A549 (cell line): ENCODE results near the gene PARD6B. TPM values are rescaled to one million over a fixed set of nuclear protein-coding genes. Genes with fewer than 3 reads are reported as not detected.
"Not testable (repeated sequence)": the region's sequence is repeated elsewhere in the genome, so short reads cannot be mapped to it uniquely, and the experiment has no call there.

ENCODE experiments used
- ATAC-seq, 2 experiments: fragments of 200-7000 bp in 1 of 2; fragments of >200 bp in 1 of 2; cut with Nextera tagmentation in 1 of 2; cut with Tn5 transposase in 1 of 2; 3 replicates each; pipeline versions ENCODE4 v1.8.0 to v1.9.1; 2018 to 2020; ENCODE audit warnings: mild to moderate bottlenecking in 1 of 2, moderate library complexity in 1 of 2
- CTCF ChIA-PET: fragments of 300-600 bp; sonication (Branson Sonifier 250); formaldehyde crosslinking; extraction: SDS; loops from one replicate; lab custom pipeline; 2021; ENCODE audit warnings: antibody characterized with exemption, inconsistent platforms; lab: Yijun Ruan, JAX
- POLR2A ChIA-PET: fragments of 350-600 bp; formaldehyde crosslinking; extraction: SDS; loops from one replicate; lab custom pipeline; 2021; ENCODE audit warnings: antibody characterized with exemption, inconsistent platforms; lab: Yijun Ruan, JAX
- DNase-seq, 2 experiments: peaks; one replicate each; pipeline versions ENCODE4 v3.0.0 to v3.0.0-alpha.2; 2011 to 2016; ENCODE audit warnings: low read depth in 1 of 2, low spot score in 1 of 2
- FAIRE-seq: peaks from 2 replicates; lab custom pipeline; 2011; peaks lifted over from hg19 to GRCh38; lab: Jason Lieb, UNC
- H3K27ac ChIP-seq, 2 experiments: fragments of >200 bp; sonication (Bioruptor Twin); formaldehyde crosslinking; 3 replicates each; pipeline ENCODE4 v1.5.1; 2016 to 2017
- H3K4me1 ChIP-seq: fragments of >200 bp; sonication (Bioruptor Twin); formaldehyde crosslinking; 3 replicates; pipeline ENCODE4 v1.6.1; 2016
- H3K4me2 ChIP-seq: fragments of >200 bp; sonication (Bioruptor Twin); formaldehyde crosslinking; 3 replicates; pipeline ENCODE4 v1.6.1; 2016
- H3K4me3 ChIP-seq: fragments of >200 bp; sonication (Bioruptor Twin); formaldehyde crosslinking; 3 replicates; pipeline ENCODE4 v1.5.1; 2016
- H3K9me3 ChIP-seq: fragments of >200 bp; sonication (Bioruptor Twin); formaldehyde crosslinking; 3 replicates; pipeline ENCODE4 v1.6.1; 2016
- EHMT2 ChIP-seq: fragments of 200-600 bp; sonication (generic); IDR thresholded peaks from 2 replicates; pipeline ENCODE4 v1.6.1; 2016; ENCODE audit warnings: antibody characterized with exemption, low read depth, mild to moderate bottlenecking, moderate library complexity
- ESRRA ChIP-seq: fragments of 150-350 bp; IDR thresholded peaks from 2 replicates; pipeline ENCODE4 v1.6.1; 2014; ENCODE audit warnings: mild to moderate bottlenecking, low read length, borderline replicate concordance
- FOSB ChIP-seq: fragments of 250-450 bp; sonication (Bioruptor Pico); IDR thresholded peaks from 2 replicates; pipeline ENCODE4 v1.5.0; 2020; ENCODE audit warnings: mild to moderate bottlenecking, moderate library complexity
- FOSL2 ChIP-seq, 2 experiments: fragments of 450-650 bp in 1 of 2; fragments of >200 bp in 1 of 2; sonication (Bioruptor Twin) in 1 of 2; formaldehyde crosslinking; IDR thresholded peaks; 2 replicates each; pipeline versions ENCODE4 v1.5.0 to v1.6.1; 2016 to 2020; ENCODE audit warnings: mild to moderate bottlenecking in 1 of 2, moderate library complexity in 1 of 2
- FOXS1 ChIP-seq: fragments of 250-450 bp; sonication (Bioruptor Pico); IDR thresholded peaks from 2 replicates; pipeline ENCODE4 v1.5.0; 2020; ENCODE audit warnings: mild to moderate bottlenecking, moderate library complexity
- HOXA7 ChIP-seq: fragments of 250-450 bp; sonication (Bioruptor Pico); IDR thresholded peaks from 2 replicates; pipeline ENCODE4 v1.5.0; 2020; ENCODE audit warnings: mild to moderate bottlenecking, moderate library complexity
- JUN ChIP-seq, 2 experiments: fragments of >200 bp; sonication (Bioruptor Twin); formaldehyde crosslinking; IDR thresholded peaks; 2 replicates in 1 of 2; 3 replicates in 1 of 2; pipeline ENCODE4 v1.6.1; 2016 to 2017
- KDM1A ChIP-seq: fragments of 200-600 bp; sonication (generic); IDR thresholded peaks from 2 replicates; pipeline ENCODE4 v1.6.1; 2016; ENCODE audit warnings: low read depth, mild to moderate bottlenecking
- MAFK ChIP-seq: fragments of 450-650 bp; IDR thresholded peaks from 2 replicates; pipeline ENCODE4 v1.6.1; 2014; ENCODE audit not compliant: partially characterized antibody
- NPAS2 ChIP-seq: fragments of 250-450 bp; sonication (Bioruptor Pico); IDR thresholded peaks from 2 replicates; pipeline ENCODE4 v1.8.0; 2022; ENCODE audit warnings: mild to moderate bottlenecking, moderate library complexity, borderline replicate concordance
- ZC3H11A ChIP-seq: fragments of 450-650 bp; IDR thresholded peaks from 2 replicates; pipeline ENCODE4 v1.6.1; 2014; ENCODE audit warnings: antibody characterized with exemption, mild to moderate bottlenecking
- ZNF302 ChIP-seq: fragments of 250-450 bp; sonication (Bioruptor Pico); IDR thresholded peaks from 2 replicates; pipeline ENCODE4 v1.9.0; 2021; ENCODE audit warnings: inconsistent platforms, mild to moderate bottlenecking, moderate library complexity
- ZSCAN20 ChIP-seq: fragments of 250-450 bp; sonication (Bioruptor Pico); IDR thresholded peaks from 2 replicates; pipeline ENCODE4 v1.8.0; 2022; ENCODE audit warnings: mild to moderate bottlenecking, moderate library complexity
- WGBS: methylation state at CpG from one replicate; pipeline ENCODE4 v1.1.6; 2017; ENCODE audit errors: missing lambda C conversion rate; 5-methylcytosine and 5-hydroxymethylcytosine counted together
- polyA plus RNA-seq, 4 experiments: library from polyadenylated mRNA; depleted of rRNA in 3 of 4; stranded (reverse); fragments of >200 nt; fragmentation: RNase III in 1 of 4; extraction: RNeasy Plus Mini Kit Qiagen cat#74134 plus additional on column Dnase treatment in 1 of 4; gene quantifications; 2 replicates in 3 of 4; 3 replicates in 1 of 4; pipeline ENCODE4 v1.2.3, GENCODE V29; 2011 to 2017
- TF ChIP-seq, protein P1 (sequence below): IDR thresholded peaks from 2 replicates; pipeline ENCODE4 v1.6.1; 2012
- TF ChIP-seq, protein P2 (sequence below): IDR thresholded peaks from 2 replicates; pipeline ENCODE4 v1.6.1; 2012; ENCODE audit warnings: low read depth, borderline replicate concordance
- TF ChIP-seq, protein P3 (sequence below): fragments of 200-600 bp; sonication (generic); IDR thresholded peaks from 2 replicates; pipeline ENCODE4 v1.6.1; 2016; ENCODE audit warnings: antibody characterized with exemption, mild to moderate bottlenecking, moderate library complexity

The PARD6B gene
- polyA plus RNA-seq, 2 of the 4 experiments (the other 2 are of a cell fraction), result 3.1 to 6.4 TPM

DNA sequence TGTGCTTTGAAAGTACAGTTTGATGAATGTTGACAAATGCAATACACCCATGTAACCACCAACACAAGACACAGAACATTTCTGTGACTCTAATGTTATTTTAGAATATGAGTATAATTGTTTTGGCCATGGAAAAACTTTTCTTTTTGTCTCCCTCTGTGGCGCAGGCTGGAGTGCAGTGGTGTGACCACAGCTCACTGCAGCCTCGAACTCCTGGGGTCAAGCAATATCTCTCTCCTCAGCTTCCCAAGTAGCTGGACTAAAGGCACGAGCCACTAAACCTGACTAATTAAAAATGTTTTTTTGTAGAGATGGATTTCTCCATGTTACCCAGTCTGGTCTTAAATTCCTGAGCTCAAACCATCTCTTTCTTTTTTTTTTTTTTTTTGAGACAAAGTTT is 43.1 kb downstream of the PARD6B start (continued):
- TF ChIP-seq, protein P1, sequence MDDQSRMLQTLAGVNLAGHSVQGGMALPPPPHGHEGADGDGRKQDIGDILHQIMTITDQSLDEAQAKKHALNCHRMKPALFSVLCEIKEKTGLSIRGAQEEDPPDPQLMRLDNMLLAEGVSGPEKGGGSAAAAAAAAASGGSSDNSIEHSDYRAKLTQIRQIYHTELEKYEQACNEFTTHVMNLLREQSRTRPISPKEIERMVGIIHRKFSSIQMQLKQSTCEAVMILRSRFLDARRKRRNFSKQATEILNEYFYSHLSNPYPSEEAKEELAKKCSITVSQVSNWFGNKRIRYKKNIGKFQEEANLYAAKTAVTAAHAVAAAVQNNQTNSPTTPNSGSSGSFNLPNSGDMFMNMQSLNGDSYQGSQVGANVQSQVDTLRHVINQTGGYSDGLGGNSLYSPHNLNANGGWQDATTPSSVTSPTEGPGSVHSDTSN, result no peak
- TF ChIP-seq KDM1A, result no peak

DNA sequence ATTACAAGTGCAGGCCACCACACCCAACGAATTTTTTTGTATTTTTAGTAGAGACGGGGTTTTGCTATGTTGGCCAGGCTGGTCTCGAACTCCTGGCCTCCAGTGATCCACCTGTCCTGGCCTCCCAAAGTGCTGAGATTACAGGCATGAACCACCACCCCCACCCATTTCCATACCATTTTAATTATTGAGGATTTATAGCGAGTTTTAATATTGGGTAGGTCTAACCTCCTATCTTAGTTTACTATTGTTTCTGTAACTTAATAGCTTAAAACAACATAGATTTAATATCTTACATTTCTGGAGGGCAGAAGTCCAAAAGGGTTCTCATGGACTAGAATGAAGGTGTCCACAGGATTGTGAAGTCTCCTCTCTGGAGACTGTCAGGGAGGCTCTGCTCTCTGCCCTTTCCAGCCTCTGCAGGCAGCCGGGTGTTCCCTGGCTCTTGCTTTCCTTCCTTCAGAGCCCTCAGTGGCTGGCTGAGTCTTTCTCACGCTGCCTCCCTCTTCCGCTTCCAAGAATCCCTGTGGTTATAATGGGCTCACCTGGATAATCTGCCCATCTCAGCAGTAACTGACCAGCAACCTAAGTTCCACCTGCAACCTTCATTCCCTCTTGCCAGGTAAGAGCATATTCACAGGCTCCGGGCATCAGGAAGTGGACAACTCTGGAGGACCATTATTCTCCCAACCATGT is 44.9 kb downstream of the PARD6B start:
- POLR2A ChIA-PET, result no interaction called here

DNA sequence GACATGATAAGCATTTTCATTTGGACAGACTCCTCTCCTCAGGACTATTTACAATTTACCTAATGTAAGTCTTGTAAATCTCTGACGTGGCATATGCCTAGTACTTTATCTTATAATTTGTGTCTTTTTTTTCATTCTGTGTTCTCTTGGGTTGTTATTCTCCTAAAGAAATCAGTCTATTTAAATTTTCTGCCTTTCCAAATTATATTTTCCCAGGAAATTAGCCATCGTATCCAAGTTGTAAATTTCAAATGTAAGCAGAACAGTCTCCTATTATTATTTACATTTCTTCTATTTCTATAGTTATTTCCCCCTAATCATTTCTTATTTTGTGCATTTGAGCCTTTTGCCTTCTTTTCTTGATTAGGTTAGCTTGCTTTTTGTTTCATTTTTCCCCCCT is 46.0 kb downstream of the PARD6B start:
- Histone ChIP-seq H3K4me2 (no peak overlapping the region), H3K27ac (no peak overlapping the region), H3K4me1 (peaks cover 14% of the 10 kb centered on the region; the same call in 1 of the 3 replicates), H3K4me3 (no peak overlapping the region), H3K9me3 (no peaks in the 10 kb centered on the region)
- ChIA-PET CTCF (interaction anchor here (1.2 to 5.3 kb wide), 3 partner anchors 11 to 152 kb away, joined by 3 to 24 read pairs (median 3); no protein-coding TSS in a partner anchor), POLR2A (no interaction called here)
- WGBS, result 65% methylated on average over 2 of the region's 2 CpGs
- ATAC-seq (no peak), DNase-seq (no peak), FAIRE-seq (no peak)
- TF ChIP-seq, protein P2, sequence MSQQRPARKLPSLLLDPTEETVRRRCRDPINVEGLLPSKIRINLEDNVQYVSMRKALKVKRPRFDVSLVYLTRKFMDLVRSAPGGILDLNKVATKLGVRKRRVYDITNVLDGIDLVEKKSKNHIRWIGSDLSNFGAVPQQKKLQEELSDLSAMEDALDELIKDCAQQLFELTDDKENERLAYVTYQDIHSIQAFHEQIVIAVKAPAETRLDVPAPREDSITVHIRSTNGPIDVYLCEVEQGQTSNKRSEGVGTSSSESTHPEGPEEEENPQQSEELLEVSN, result no peak
- TF ChIP-seq FOSB (CRISPR knock-in tag), result no peak
- no peak for TF ChIP-seq HOXA7 (CRISPR knock-in tag)
- TF ChIP-seq, protein P1, result no peak
- TF ChIP-seq FOSL2 (IDR thresholded peaks at IDR 0.05), result no peak
- no peak for TF ChIP-seq FOSL2 (CRISPR knock-in tag; IDR thresholded peaks at IDR 0.05)
- no peak for TF ChIP-seq KDM1A
- no peak for TF ChIP-seq EHMT2
- TF ChIP-seq ZC3H11A, result no peak
- no peak for TF ChIP-seq JUN (IDR thresholded peaks at IDR 0.05)
- no peak for TF ChIP-seq NPAS2 (CRISPR knock-in tag)
- TF ChIP-seq ZNF302 (CRISPR knock-in tag), result no peak
- TF ChIP-seq FOXS1, result no peak
- TF ChIP-seq, protein P3, sequence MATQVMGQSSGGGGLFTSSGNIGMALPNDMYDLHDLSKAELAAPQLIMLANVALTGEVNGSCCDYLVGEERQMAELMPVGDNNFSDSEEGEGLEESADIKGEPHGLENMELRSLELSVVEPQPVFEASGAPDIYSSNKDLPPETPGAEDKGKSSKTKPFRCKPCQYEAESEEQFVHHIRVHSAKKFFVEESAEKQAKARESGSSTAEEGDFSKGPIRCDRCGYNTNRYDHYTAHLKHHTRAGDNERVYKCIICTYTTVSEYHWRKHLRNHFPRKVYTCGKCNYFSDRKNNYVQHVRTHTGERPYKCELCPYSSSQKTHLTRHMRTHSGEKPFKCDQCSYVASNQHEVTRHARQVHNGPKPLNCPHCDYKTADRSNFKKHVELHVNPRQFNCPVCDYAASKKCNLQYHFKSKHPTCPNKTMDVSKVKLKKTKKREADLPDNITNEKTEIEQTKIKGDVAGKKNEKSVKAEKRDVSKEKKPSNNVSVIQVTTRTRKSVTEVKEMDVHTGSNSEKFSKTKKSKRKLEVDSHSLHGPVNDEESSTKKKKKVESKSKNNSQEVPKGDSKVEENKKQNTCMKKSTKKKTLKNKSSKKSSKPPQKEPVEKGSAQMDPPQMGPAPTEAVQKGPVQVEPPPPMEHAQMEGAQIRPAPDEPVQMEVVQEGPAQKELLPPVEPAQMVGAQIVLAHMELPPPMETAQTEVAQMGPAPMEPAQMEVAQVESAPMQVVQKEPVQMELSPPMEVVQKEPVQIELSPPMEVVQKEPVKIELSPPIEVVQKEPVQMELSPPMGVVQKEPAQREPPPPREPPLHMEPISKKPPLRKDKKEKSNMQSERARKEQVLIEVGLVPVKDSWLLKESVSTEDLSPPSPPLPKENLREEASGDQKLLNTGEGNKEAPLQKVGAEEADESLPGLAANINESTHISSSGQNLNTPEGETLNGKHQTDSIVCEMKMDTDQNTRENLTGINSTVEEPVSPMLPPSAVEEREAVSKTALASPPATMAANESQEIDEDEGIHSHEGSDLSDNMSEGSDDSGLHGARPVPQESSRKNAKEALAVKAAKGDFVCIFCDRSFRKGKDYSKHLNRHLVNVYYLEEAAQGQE, result no peak
- no peak for TF ChIP-seq ESRRA

More for the DNA sequence above, 44.9 kb downstream of the PARD6B start:
- CTCF ChIA-PET, result interaction anchor here (0.8 to 5.3 kb wide), 4 partner anchors 12 to 151 kb away, joined by 3 to 24 read pairs (median 4); partner anchors contain the start of gene BCAS4
- Histone ChIP-seq H3K9me3 (no peaks in the 10 kb centered on the region), H3K4me3 (no peak overlapping the region), H3K4me2 (no peak overlapping the region), H3K27ac (peak overlapping the region in 1 of 2 experiments; percentile 47; a peak in 1 of 6 replicates), H3K4me1 (peaks cover 25% of the 10 kb centered on the region)
- 77% methylated on average over 8 of the region's 8 CpGs for WGBS
- no peak for FAIRE-seq
- no peak for DNase-seq
- TF ChIP-seq MAFK (peak; percentile 45), ZSCAN20 (CRISPR knock-in tag) (no peak)
- peak in 1 of 2 experiments; percentile 28; a peak in 1 of 6 replicates for ATAC-seq

DNA sequence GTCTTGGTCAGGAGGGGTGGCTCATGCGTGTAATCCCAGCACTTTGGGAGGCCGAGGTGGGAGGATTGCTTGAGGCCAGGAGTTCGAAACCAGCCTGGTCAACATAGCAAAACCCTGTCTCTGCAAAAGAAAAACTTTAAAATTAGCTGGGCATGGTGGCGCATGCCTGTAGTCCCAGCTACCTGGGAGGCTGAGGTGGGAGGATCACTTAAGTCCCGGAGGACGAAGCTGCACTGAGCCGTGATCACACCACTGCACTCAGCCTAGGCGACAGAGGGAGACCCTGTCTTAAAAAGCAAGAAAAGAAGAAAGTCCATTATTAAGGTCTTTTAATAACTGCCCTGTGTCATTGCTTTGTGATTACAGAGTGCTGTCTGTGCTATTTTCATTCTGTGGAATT is 47.6 kb downstream of the PARD6B start:
- 88% methylated on average over 8 of the region's 8 CpGs for WGBS

More for the DNA sequence above, 47.6 kb downstream of the PARD6B start:
- DNase-seq, H3K4me2 ChIP-seq, H3K9me3 ChIP-seq, H3K27ac ChIP-seq, H3K4me1 ChIP-seq, ATAC-seq, H3K4me3 ChIP-seq, POLR2A ChIA-PET, FAIRE-seq: not testable (repeated sequence)
- CTCF ChIA-PET, result interaction anchor here (0.6 to 5.3 kb wide), 12 partner anchors 10 to 209 kb away, joined by 3 to 29 read pairs (median 4); partner anchors contain the start of gene BCAS4
